Measurements from ENCODE around the gene ALS2.
A peak's percentile ranks its signal among the peaks of the same experiment; 100 is the strongest.

ALS2 gene

DNA sequence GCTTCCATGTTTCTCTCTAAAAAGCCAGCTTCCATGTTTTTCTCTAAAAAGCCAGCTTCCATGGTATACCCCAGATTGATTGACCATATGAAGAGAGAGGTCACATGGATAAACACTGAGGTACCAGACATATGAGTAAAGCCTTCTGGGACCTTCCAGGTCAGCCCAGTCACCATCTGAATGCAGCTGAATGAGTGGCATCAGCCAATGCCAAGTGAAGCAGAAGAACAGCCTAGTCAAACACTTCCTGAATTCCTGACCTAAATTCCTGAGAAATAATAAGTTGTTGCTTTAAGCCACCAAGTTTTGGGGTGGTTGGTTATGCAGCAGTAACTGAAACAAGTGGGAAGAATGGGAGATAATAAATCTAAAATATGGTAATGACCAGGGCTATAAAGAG lies 5.7 kb upstream of the ALS2 start:
- Mint-ChIP-seq H3K4me3 (no peak overlapping the region), H3K27ac (ENCODE audit: low read depth) (no peak overlapping the region), H3K4me1 (peaks cover 5% of the 10 kb centered on the region), H3K9me3 (no peaks in the 10 kb centered on the region), H3K36me3 (ENCODE audit: insufficient read depth) (peaks cover 3% of the 10 kb centered on the region), H3K27me3 (no peaks in the 10 kb centered on the region)
- DNase-seq (ENCODE audit: low spot score in 2 of 2) (no peak), ATAC-seq (replicated peaks; ENCODE audit: extremely low read depth, poor library complexity, severe bottlenecking) (no peak)

GRCh38 chr2:201785135-201785534 lies 4.4 kb upstream of the ALS2 start:
- Mint-ChIP-seq H3K9me3 (no peaks in the 10 kb centered on the region), H3K36me3 (ENCODE audit: insufficient read depth) (peaks cover 11% of the 10 kb centered on the region), H3K4me1 (peaks cover 16% of the 10 kb centered on the region), H3K27ac (ENCODE audit: low read depth) (no peak overlapping the region), H3K4me3 (no peak overlapping the region), H3K27me3 (no peaks in the 10 kb centered on the region)
- DNase-seq (ENCODE audit: low spot score in 2 of 2) (no peak), ATAC-seq (replicated peaks; ENCODE audit: extremely low read depth, poor library complexity, severe bottlenecking) (no peak)

GRCh38 chr2:201784563-201784962 lies 3.8 kb upstream of the ALS2 start:
- Mint-ChIP-seq H3K4me1 (peaks cover 21% of the 10 kb centered on the region), H3K36me3 (ENCODE audit: insufficient read depth) (peaks cover 11% of the 10 kb centered on the region), H3K27ac (ENCODE audit: low read depth) (no peak overlapping the region), H3K9me3 (no peaks in the 10 kb centered on the region), H3K4me3 (no peak overlapping the region), H3K27me3 (no peaks in the 10 kb centered on the region)
- ATAC-seq (replicated peaks; ENCODE audit: extremely low read depth, poor library complexity, severe bottlenecking) (no peak), DNase-seq (ENCODE audit: low spot score in 2 of 2) (no peak)

GRCh38 chr2:201781557-201782051 lies 871 bp upstream of the ALS2 start:
- H3K27me3 Mint-ChIP-seq: no peaks in the 10 kb centered on the region
- peaks cover 11% of the 10 kb centered on the region for H3K36me3 Mint-ChIP-seq (ENCODE audit: insufficient read depth)
- no peak for ATAC-seq (replicated peaks; ENCODE audit: extremely low read depth, poor library complexity, severe bottlenecking)
- no peak for DNase-seq (ENCODE audit: low spot score in 2 of 2)
- H3K27ac Mint-ChIP-seq (ENCODE audit: low read depth): peak overlapping the region; percentile 93
- H3K9me3 Mint-ChIP-seq: no peaks in the 10 kb centered on the region
- H3K4me3 Mint-ChIP-seq: peak overlapping the region; percentile 96
- peaks cover 21% of the 10 kb centered on the region for H3K4me1 Mint-ChIP-seq

DNA sequence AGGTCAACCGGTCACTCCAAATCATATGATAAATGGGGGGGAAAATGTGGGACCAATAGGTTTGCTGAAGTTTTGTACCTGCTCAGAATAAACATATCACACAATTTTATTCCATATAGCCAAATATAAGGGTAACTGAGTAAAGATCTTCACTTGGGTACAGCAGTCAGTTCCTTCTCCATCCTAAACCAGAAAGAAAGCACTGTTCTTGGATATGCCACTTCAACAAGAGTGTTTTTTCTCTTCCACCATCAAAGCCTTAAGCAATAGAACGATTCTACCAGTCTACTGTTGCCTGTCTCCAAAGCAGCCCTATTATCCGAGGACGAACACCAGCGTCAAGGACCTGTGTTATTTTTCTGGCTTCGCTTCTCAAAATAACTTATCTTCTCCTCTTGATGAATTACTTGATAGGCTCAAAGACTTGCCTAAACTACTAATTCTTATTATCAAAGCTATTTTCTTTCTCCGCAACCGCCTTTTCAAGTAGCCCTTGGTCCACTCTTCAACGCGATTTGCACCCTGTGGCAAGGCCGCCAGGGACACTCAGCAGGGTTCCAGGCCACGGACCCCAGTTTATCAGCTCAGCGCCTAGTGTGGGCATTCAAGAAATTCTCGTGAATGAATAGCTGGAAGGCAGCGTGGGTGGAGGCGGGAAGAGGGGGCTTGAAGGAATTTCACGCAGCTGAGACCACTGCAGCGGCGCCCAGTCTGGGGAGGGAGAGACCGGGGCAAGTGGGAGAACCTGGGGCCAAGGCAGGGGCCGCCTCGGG lies 646 bp downstream of the ALS2 start:
- no peaks in the 10 kb centered on the region for H3K27me3 Mint-ChIP-seq
- ATAC-seq (replicated peaks; ENCODE audit: extremely low read depth, poor library complexity, severe bottlenecking) (peak; percentile 0), DNase-seq (ENCODE audit: low spot score in 2 of 2) (no peak)
- H3K27ac Mint-ChIP-seq (ENCODE audit: low read depth): peak overlapping the region; percentile 93
- no peaks in the 10 kb centered on the region for H3K9me3 Mint-ChIP-seq
- H3K36me3 Mint-ChIP-seq (ENCODE audit: insufficient read depth): peaks cover 11% of the 10 kb centered on the region
- peak overlapping the region; percentile 96 for H3K4me3 Mint-ChIP-seq
- H3K4me1 Mint-ChIP-seq: peaks cover 21% of the 10 kb centered on the region

GRCh38 chr2:201777869-201778268 lies 2.9 kb downstream of the ALS2 start:
- Mint-ChIP-seq H3K4me3 (no peak overlapping the region), H3K4me1 (peaks cover 34% of the 10 kb centered on the region), H3K9me3 (no peaks in the 10 kb centered on the region), H3K27ac (ENCODE audit: low read depth) (no peak overlapping the region), H3K27me3 (no peaks in the 10 kb centered on the region), H3K36me3 (ENCODE audit: insufficient read depth) (peaks cover 11% of the 10 kb centered on the region)
- ATAC-seq (replicated peaks; ENCODE audit: extremely low read depth, poor library complexity, severe bottlenecking) (no peak), DNase-seq (ENCODE audit: low spot score in 2 of 2) (no peak)

- no peaks in the 10 kb centered on the region for H3K9me3 Mint-ChIP-seq
- ATAC-seq (replicated peaks; ENCODE audit: extremely low read depth, poor library complexity, severe bottlenecking) (no peak), DNase-seq (ENCODE audit: low spot score in 2 of 2) (no peak)
- no peak overlapping the region for H3K27ac Mint-ChIP-seq (ENCODE audit: low read depth)
- no peaks in the 10 kb centered on the region for H3K27me3 Mint-ChIP-seq
- no peak overlapping the region for H3K4me3 Mint-ChIP-seq
- peaks cover 11% of the 10 kb centered on the region for H3K36me3 Mint-ChIP-seq (ENCODE audit: insufficient read depth)
- H3K4me1 Mint-ChIP-seq: peaks cover 34% of the 10 kb centered on the region
These were observed 3.7 kb downstream of the ALS2 start for GRCh38 chr2:201777043-201777442.

GRCh38 chr2:201775326-201775725 lies 5.4 kb downstream of the ALS2 start:
- H3K27me3 Mint-ChIP-seq: no peaks in the 10 kb centered on the region
- ATAC-seq (replicated peaks; ENCODE audit: extremely low read depth, poor library complexity, severe bottlenecking): no peak
- H3K36me3 Mint-ChIP-seq (ENCODE audit: insufficient read depth): no peaks in the 10 kb centered on the region
- H3K9me3 Mint-ChIP-seq: no peaks in the 10 kb centered on the region
- H3K27ac Mint-ChIP-seq (ENCODE audit: low read depth): no peak overlapping the region
- no peak overlapping the region for H3K4me3 Mint-ChIP-seq
- no peak for DNase-seq (ENCODE audit: low spot score in 2 of 2)
- peaks cover 20% of the 10 kb centered on the region for H3K4me1 Mint-ChIP-seq

DNA sequence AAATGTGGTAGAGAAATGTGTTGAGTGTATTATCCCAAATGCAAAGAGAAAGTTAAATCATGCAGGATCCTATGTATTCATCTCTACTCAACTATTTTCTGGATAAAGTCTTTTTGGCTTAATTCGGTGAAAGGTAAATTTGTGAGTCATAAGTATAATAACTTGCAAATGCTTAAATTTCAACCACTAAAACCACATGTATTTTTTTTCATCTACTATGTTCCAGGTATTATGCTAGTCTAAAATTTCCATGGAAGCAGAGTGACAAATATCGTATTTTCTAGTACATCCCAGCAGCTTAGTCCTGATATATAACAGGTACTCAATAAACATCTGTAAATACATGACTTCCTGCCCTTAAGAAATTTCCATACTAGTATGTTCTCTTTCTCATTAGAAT lies 6.2 kb downstream of the ALS2 start:
- H3K27me3 Mint-ChIP-seq: no peaks in the 10 kb centered on the region
- no peak for ATAC-seq (replicated peaks; ENCODE audit: extremely low read depth, poor library complexity, severe bottlenecking)
- no peak overlapping the region for H3K4me3 Mint-ChIP-seq

DNA sequence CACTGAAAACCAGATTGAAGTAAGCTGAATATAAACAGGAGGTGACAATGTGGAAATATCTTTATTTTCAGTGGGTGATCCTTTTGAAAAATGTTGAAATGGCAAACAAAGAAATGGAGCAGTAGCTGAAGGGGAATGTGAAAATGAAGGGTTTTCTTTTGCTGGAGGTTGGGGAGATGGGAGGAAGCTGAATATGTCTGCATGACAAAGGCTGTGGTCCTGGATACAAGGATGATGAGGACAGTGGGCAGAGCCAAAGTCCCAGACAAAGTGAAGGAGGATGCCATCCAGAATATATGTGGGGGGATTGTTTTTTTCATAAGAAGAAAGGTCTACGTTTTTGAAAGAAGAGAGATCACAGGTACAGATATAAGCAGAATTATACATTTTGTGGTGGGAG lies 6.7 kb downstream of the ALS2 start:
- no peaks in the 10 kb centered on the region for H3K9me3 Mint-ChIP-seq
- no peak overlapping the region for H3K27ac Mint-ChIP-seq (ENCODE audit: low read depth)
- DNase-seq (ENCODE audit: low spot score in 2 of 2) (no peak), ATAC-seq (replicated peaks; ENCODE audit: extremely low read depth, poor library complexity, severe bottlenecking) (no peak)
- H3K36me3 Mint-ChIP-seq (ENCODE audit: insufficient read depth): peaks cover 2% of the 10 kb centered on the region
- H3K27me3 Mint-ChIP-seq: no peaks in the 10 kb centered on the region
- H3K4me1 Mint-ChIP-seq: peaks cover 13% of the 10 kb centered on the region
- no peak overlapping the region for H3K4me3 Mint-ChIP-seq

More for the DNA sequence above, 6.2 kb downstream of the ALS2 start:
- no peak for DNase-seq (ENCODE audit: low spot score in 2 of 2)
- no peak overlapping the region for H3K27ac Mint-ChIP-seq (ENCODE audit: low read depth)
- peaks cover 13% of the 10 kb centered on the region for H3K4me1 Mint-ChIP-seq
- no peaks in the 10 kb centered on the region for H3K9me3 Mint-ChIP-seq
- H3K36me3 Mint-ChIP-seq (ENCODE audit: insufficient read depth): peaks cover 2% of the 10 kb centered on the region

GRCh38 chr2:201769666-201770373 lies 10.9 kb downstream of the ALS2 start:
- peaks cover 5% of the 10 kb centered on the region for H3K36me3 Mint-ChIP-seq (ENCODE audit: insufficient read depth)
- no peak for DNase-seq (ENCODE audit: low spot score in 2 of 2)
- no peak for ATAC-seq (replicated peaks; ENCODE audit: extremely low read depth, poor library complexity, severe bottlenecking)

DNA sequence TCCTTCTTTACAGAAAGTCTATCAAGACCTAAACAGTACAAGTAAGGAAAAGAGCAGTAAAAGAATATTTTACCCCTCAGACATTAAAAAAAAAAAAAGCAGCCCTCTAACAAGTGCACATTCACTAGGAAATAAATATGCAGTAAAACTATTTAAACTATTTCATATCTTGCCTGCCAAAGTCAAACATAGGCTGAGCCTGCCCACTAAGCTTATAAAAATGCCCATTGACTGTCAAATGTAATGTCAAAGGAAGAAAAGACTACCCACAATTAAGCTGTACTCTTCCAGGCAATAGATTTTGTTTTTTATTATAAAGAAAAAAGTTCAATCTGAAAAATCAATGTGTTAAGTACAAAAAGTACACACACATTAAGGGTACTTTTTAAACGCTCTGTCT lies 11.8 kb downstream of the ALS2 start:
- Mint-ChIP-seq H3K36me3 (ENCODE audit: insufficient read depth) (peaks cover 5% of the 10 kb centered on the region), H3K27me3 (no peaks in the 10 kb centered on the region), H3K4me1 (peaks cover 9% of the 10 kb centered on the region), H3K9me3 (no peaks in the 10 kb centered on the region), H3K27ac (ENCODE audit: low read depth) (no peak overlapping the region), H3K4me3 (no peak overlapping the region)
- no peak for DNase-seq (ENCODE audit: low spot score in 2 of 2)
- ATAC-seq (replicated peaks; ENCODE audit: extremely low read depth, poor library complexity, severe bottlenecking): no peak

More at GRCh38 chr2:201769666-201770373, 10.9 kb downstream of the ALS2 start:
- H3K4me1 Mint-ChIP-seq: peaks cover 13% of the 10 kb centered on the region
- H3K27me3 Mint-ChIP-seq: no peaks in the 10 kb centered on the region
- no peak overlapping the region for H3K27ac Mint-ChIP-seq (ENCODE audit: low read depth)
- no peaks in the 10 kb centered on the region for H3K9me3 Mint-ChIP-seq
- no peak overlapping the region for H3K4me3 Mint-ChIP-seq

- Mint-ChIP-seq H3K27ac (ENCODE audit: low read depth) (no peak overlapping the region), H3K4me1 (no peaks in the 10 kb centered on the region), H3K9me3 (no peaks in the 10 kb centered on the region), H3K27me3 (no peaks in the 10 kb centered on the region), H3K4me3 (no peak overlapping the region), H3K36me3 (ENCODE audit: insufficient read depth) (peaks cover 9% of the 10 kb centered on the region)
- ATAC-seq (replicated peaks; ENCODE audit: extremely low read depth, poor library complexity, severe bottlenecking): no peak
- DNase-seq (ENCODE audit: low spot score in 2 of 2): no peak
These were observed 14.9 kb downstream of the ALS2 start for GRCh38 chr2:201765799-201766198.

Measured in central memory CD8-positive, alpha-beta T cell (primary cell).